Measurements from ENCODE around the gene SIGLEC5. TPM values are rescaled to one million over a fixed set of nuclear protein-coding genes. Genes with fewer than 3 reads are reported as not detected.

Gene SIGLEC5
- total and polyA plus RNA-seq, 2 experiments from 2014 or later = not detected

DNA sequence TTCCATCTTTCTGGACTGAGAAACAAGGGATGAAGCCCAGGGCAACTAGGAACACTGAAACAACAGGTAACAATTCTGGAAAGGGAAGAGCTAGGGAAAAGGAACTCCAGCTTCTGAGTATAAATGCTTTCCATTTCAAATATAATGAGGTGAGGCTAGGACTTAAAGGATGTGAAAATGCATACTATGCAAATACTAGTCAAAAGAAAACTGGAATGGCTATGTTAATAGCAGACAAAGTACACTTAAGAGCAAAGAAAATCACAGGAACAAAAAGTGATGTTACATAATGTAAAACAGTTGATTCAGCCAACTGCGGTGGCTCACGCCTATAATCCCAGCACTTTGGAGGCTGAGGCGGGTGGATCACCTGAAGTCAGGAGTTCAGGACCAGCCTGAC, 10.2 kb upstream of the SIGLEC5 start:
- Mint-ChIP-seq H3K36me3 (ENCODE audit: low read depth) (peaks cover 27% of the 10 kb centered on the region), H3K4me1 (no peaks in the 10 kb centered on the region), H3K4me3 (no peak overlapping the region), H3K9me3 (peaks cover 98% of the 10 kb centered on the region), H3K27ac (no peak overlapping the region), H3K27me3 (ENCODE audit: insufficient read depth, low read depth, poor library complexity) (peaks cover 8% of the 10 kb centered on the region)
- no peak overlapping the region for H2AFZ ChIP-seq
- no peak overlapping the region for H3K27ac ChIP-seq (ENCODE audit: low read depth)
- peaks cover 3% of the 10 kb centered on the region; the same call in 1 of the 2 replicates for H3K36me3 ChIP-seq (ENCODE audit: insufficient read depth)
- no peaks in the 10 kb centered on the region for H3K27me3 ChIP-seq (ENCODE audit: insufficient read depth)
- H3K79me2 ChIP-seq (replicated peaks; ENCODE audit: insufficient read depth) = no peaks in the 10 kb centered on the region
- H3K9me2 ChIP-seq (ENCODE audit: insufficient read depth) = no peaks in the 10 kb centered on the region
- TF ChIP-seq, protein P1, sequence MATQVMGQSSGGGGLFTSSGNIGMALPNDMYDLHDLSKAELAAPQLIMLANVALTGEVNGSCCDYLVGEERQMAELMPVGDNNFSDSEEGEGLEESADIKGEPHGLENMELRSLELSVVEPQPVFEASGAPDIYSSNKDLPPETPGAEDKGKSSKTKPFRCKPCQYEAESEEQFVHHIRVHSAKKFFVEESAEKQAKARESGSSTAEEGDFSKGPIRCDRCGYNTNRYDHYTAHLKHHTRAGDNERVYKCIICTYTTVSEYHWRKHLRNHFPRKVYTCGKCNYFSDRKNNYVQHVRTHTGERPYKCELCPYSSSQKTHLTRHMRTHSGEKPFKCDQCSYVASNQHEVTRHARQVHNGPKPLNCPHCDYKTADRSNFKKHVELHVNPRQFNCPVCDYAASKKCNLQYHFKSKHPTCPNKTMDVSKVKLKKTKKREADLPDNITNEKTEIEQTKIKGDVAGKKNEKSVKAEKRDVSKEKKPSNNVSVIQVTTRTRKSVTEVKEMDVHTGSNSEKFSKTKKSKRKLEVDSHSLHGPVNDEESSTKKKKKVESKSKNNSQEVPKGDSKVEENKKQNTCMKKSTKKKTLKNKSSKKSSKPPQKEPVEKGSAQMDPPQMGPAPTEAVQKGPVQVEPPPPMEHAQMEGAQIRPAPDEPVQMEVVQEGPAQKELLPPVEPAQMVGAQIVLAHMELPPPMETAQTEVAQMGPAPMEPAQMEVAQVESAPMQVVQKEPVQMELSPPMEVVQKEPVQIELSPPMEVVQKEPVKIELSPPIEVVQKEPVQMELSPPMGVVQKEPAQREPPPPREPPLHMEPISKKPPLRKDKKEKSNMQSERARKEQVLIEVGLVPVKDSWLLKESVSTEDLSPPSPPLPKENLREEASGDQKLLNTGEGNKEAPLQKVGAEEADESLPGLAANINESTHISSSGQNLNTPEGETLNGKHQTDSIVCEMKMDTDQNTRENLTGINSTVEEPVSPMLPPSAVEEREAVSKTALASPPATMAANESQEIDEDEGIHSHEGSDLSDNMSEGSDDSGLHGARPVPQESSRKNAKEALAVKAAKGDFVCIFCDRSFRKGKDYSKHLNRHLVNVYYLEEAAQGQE (IDR thresholded peaks at IDR 0.05; ENCODE audit: unreplicated experiment) = no peak
- TF ChIP-seq ZNF114 (CRISPR knock-in tag; IDR thresholded peaks at IDR 0.05) (no peak), EZH2phosphoT487 (IDR thresholded peaks at IDR 0.05; ENCODE audit: unreplicated experiment) (no peak), STAT1 (IDR thresholded peaks at IDR 0.05; ENCODE audit: unreplicated experiment) (no peak), EZH2 (IDR thresholded peaks at IDR 0.05; ENCODE audit: low read depth, unreplicated experiment) (no peak), POLR2AphosphoS5 (IDR thresholded peaks at IDR 0.05; ENCODE audit: low read depth) (no peak)
- TF ChIP-seq, protein P2, sequence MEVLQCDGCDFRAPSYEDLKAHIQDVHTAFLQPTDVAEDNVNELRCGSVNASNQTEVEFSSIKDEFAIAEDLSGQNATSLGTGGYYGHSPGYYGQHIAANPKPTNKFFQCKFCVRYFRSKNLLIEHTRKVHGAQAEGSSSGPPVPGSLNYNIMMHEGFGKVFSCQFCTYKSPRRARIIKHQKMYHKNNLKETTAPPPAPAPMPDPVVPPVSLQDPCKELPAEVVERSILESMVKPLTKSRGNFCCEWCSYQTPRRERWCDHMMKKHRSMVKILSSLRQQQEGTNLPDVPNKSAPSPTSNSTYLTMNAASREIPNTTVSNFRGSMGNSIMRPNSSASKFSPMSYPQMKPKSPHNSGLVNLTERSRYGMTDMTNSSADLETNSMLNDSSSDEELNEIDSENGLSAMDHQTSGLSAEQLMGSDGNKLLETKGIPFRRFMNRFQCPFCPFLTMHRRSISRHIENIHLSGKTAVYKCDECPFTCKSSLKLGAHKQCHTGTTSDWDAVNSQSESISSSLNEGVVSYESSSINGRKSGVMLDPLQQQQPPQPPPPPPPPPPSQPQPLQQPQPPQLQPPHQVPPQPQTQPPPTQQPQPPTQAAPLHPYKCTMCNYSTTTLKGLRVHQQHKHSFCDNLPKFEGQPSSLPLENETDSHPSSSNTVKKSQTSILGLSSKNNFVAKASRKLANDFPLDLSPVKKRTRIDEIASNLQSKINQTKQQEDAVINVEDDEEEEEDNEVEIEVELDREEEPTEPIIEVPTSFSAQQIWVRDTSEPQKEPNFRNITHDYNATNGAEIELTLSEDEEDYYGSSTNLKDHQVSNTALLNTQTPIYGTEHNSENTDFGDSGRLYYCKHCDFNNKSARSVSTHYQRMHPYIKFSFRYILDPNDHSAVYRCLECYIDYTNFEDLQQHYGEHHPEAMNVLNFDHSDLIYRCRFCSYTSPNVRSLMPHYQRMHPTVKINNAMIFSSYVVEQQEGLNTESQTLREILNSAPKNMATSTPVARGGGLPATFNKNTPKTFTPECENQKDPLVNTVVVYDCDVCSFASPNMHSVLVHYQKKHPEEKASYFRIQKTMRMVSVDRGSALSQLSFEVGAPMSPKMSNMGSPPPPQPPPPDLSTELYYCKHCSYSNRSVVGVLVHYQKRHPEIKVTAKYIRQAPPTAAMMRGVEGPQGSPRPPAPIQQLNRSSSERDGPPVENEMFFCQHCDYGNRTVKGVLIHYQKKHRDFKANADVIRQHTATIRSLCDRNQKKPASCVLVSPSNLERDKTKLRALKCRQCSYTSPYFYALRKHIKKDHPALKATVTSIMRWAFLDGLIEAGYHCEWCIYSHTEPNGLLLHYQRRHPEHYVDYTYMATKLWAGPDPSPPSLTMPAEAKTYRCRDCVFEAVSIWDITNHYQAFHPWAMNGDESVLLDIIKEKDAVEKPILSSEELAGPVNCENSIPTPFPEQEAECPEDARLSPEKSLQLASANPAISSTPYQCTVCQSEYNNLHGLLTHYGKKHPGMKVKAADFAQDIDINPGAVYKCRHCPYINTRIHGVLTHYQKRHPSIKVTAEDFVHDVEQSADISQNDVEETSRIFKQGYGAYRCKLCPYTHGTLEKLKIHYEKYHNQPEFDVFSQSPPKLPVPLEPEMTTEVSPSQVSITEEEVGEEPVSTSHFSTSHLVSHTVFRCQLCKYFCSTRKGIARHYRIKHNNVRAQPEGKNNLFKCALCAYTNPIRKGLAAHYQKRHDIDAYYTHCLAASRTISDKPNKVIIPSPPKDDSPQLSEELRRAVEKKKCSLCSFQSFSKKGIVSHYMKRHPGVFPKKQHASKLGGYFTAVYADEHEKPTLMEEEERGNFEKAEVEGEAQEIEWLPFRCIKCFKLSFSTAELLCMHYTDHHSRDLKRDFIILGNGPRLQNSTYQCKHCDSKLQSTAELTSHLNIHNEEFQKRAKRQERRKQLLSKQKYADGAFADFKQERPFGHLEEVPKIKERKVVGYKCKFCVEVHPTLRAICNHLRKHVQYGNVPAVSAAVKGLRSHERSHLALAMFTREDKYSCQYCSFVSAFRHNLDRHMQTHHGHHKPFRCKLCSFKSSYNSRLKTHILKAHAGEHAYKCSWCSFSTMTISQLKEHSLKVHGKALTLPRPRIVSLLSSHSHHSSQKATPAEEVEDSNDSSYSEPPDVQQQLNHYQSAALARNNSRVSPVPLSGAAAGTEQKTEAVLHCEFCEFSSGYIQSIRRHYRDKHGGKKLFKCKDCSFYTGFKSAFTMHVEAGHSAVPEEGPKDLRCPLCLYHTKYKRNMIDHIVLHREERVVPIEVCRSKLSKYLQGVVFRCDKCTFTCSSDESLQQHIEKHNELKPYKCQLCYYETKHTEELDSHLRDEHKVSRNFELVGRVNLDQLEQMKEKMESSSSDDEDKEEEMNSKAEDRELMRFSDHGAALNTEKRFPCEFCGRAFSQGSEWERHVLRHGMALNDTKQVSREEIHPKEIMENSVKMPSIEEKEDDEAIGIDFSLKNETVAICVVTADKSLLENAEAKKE (CRISPR knock-in tag; IDR thresholded peaks at IDR 0.05) = no peak
- no peaks in the 10 kb centered on the region for H3F3A ChIP-seq (replicated peaks; ENCODE audit: low read depth)
- H3K4me2 ChIP-seq = no peak overlapping the region
- no peak overlapping the region for H3K4me3 ChIP-seq
- ATAC-seq = no peak
- H3K4me1 ChIP-seq (ENCODE audit: insufficient read depth) = no peaks in the 10 kb centered on the region
- H4K20me1 ChIP-seq (replicated peaks; ENCODE audit: insufficient read depth) = no peaks in the 10 kb centered on the region
- no peak for DNase-seq (ENCODE audit: low spot score)
